GM21423 (cell line): ENCODE measurements around the gene ZNF689.
A peak's percentile ranks its signal among the peaks of the same experiment; 100 is the strongest.
"Not testable (repeated sequence)": the region's sequence is repeated elsewhere in the genome, so short reads cannot be mapped to it uniquely, and the experiment has no call there.

Experiments
- ATAC-seq: cut with Tn5 transposase; IDR thresholded peaks from one replicate; pipeline ENCODE4 v1.9.1; 2021; ENCODE audit warnings: mild to moderate bottlenecking, moderate library complexity; ENCODE audit not compliant: unreplicated experiment

Gene ZNF689

GRCh38 chr16:30637139-30637538, 26.9 kb upstream of the ZNF689 start:
- not testable (repeated sequence) for ATAC-seq

- no peak for ATAC-seq
Observed at GRCh38 chr16:30636599-30636998, 26.4 kb upstream of the ZNF689 start.

- no peak for ATAC-seq
Observed at GRCh38 chr16:30633526-30633925, 23.3 kb upstream of the ZNF689 start.

- not testable (repeated sequence) for ATAC-seq
Observed at GRCh38 chr16:30632454-30632853, 22.3 kb upstream of the ZNF689 start.

- ATAC-seq = no peak
Observed at GRCh38 chr16:30628628-30629540, 18.7 kb upstream of the ZNF689 start.

GRCh38 chr16:30626236-30626635, 16.0 kb upstream of the ZNF689 start:
- no peak for ATAC-seq

GRCh38 chr16:30623536-30624283, 13.5 kb upstream of the ZNF689 start:
- ATAC-seq = no peak

- ATAC-seq = no peak
Observed at GRCh38 chr16:30622455-30623032, 12.4 kb upstream of the ZNF689 start.

- ATAC-seq = no peak
Observed at GRCh38 chr16:30621765-30622164, 11.6 kb upstream of the ZNF689 start.

GRCh38 chr16:30620169-30620568, 10.0 kb upstream of the ZNF689 start:
- no peak for ATAC-seq

GRCh38 chr16:30619638-30620037, 9.4 kb upstream of the ZNF689 start:
- no peak for ATAC-seq

- ATAC-seq = no peak
Observed at GRCh38 chr16:30619202-30619601, 9.0 kb upstream of the ZNF689 start.

- no peak for ATAC-seq
Observed at GRCh38 chr16:30615358-30616091, 5.3 kb upstream of the ZNF689 start.

- ATAC-seq = peak; percentile 24
Observed at GRCh38 chr16:30609002-30609925, 925 bp downstream of the ZNF689 start.

- ATAC-seq = no peak
Observed at GRCh38 chr16:30606004-30606403, 4.2 kb downstream of the ZNF689 start.

- ATAC-seq = no peak
Observed at GRCh38 chr16:30605158-30605557, 5.0 kb downstream of the ZNF689 start.

- ATAC-seq = no peak
Observed at GRCh38 chr16:30604316-30604947, 5.8 kb downstream of the ZNF689 start.

GRCh38 chr16:30603945-30604315, 6.3 kb downstream of the ZNF689 start:
- no peak for ATAC-seq

- ATAC-seq = no peak
Observed at GRCh38 chr16:30602616-30603277, 7.4 kb downstream of the ZNF689 start.
